Coronary artery (tissue), 2 donors: ENCODE measurements around the gene SCN3A.

Source experiments
- DNase-seq: peaks from one replicate; pipeline ENCODE4 v3.0.0-alpha.2; 2017; ENCODE audit warnings: low spot score
- H3K27ac ChIP-seq, 2 donors: fragments of 200-600 bp; sonication (generic); one replicate each; pipeline ENCODE4 v1.5.1; 2016 to 2019
- H3K4me3 ChIP-seq: fragments of 200-600 bp; sonication (generic); 2 replicates; pipeline ENCODE4 v1.5.1; 2016; ENCODE audit warnings: mild to moderate bottlenecking, moderate library complexity
- CTCF ChIP-seq: fragments of 200-600 bp; sonication (generic); IDR thresholded peaks from one replicate; pipeline ENCODE4 v1.5.1; 2019; ENCODE audit warnings: antibody characterized with exemption

The SCN3A gene

GRCh38 chr2:165115258-165115657, 88.6 kb downstream of the SCN3A start:
- no peak for DNase-seq
- H3K27ac ChIP-seq: no peak overlapping the region
- no peak overlapping the region for H3K4me3 ChIP-seq
- TF ChIP-seq CTCF: no peak

DNA sequence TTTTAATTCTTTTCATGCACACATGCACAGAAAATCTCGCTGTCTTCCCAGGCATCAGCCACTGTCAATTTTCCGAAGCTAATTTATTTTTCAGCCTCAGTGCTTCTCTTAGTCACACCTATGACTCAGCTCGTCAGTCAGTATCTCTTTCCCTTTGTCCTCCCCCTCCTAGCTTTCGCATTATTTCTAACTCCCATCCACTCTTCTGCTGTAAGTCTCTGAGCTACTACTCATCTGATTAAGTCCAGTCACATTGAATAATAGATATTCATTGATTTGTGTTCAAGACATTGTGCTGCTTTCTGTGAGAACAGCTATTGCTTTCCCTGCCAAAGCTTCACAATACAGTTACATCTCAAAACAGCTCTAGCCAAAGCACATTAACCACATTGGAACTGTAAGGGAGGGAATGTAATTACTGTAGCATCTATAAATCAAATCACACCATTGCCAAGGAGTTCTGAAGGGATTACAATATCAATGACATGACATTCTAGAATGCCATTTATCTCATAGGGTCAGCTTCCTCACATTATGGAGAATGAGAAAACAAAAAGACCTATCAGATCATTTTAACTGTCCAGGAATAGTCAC, 89.4 kb downstream of the SCN3A start:
- no peak for TF ChIP-seq CTCF
- no peak overlapping the region for H3K4me3 ChIP-seq
- no peak overlapping the region for H3K27ac ChIP-seq
- DNase-seq: no peak

- no peak for DNase-seq
- Histone ChIP-seq H3K4me3 (no peak overlapping the region), H3K27ac (no peak overlapping the region)
- TF ChIP-seq CTCF: no peak
These were observed 90.4 kb downstream of the SCN3A start for GRCh38 chr2:165113414-165113813.

DNA sequence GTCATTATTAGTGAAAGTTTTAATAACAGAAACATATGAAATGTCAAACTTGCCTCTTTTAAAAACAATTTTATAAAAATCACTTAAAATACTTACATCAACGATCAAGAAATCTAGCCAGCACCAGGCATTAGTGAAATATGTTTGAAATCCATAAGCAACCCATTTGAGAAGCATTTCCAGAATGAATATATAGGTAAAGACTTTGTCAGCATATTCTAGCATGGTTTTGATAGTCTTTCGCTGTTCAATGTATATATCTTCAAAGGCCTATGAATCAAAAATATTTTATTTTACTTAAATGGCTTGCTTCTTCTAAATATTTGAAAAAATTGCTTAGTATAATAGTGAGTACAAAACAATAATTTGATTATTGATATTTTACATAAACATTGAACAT, 91.1 kb downstream of the SCN3A start:
- TF ChIP-seq CTCF: no peak
- Histone ChIP-seq H3K27ac (no peak overlapping the region), H3K4me3 (no peak overlapping the region)
- DNase-seq: no peak

GRCh38 chr2:165112133-165112573, 91.7 kb downstream of the SCN3A start:
- H3K4me3 ChIP-seq: no peak overlapping the region
- no peak for TF ChIP-seq CTCF
- DNase-seq: no peak
- no peak overlapping the region for H3K27ac ChIP-seq

DNA sequence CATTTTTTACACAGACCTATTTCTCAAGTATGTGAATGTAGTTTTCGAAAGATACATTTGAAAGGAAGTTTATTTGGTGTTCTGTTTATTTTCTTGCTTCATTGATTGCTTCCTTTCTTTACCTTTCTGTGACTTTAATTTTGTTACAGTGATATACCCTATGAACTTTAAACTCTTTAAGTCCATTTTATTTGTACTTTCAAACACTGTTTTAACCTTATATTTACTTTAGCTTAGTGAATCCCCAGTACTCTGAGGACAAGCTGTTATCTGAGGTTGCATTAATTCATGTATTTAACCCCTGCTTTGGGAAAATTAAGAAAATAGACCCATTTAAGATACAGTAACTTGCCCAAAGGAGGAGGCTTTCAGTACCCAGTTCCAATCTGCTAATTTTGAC, 93.5 kb downstream of the SCN3A start:
- H3K4me3 ChIP-seq: no peak overlapping the region
- no peak for TF ChIP-seq CTCF
- DNase-seq: no peak
- H3K27ac ChIP-seq: no peak overlapping the region

GRCh38 chr2:165109915-165110314, 93.9 kb downstream of the SCN3A start:
- Histone ChIP-seq H3K27ac (no peak overlapping the region), H3K4me3 (no peak overlapping the region)
- no peak for TF ChIP-seq CTCF
- no peak for DNase-seq
